ENCODE measurements around the gene PLRG1.

- TF ChIP-seq CTCF (conservative IDR thresholded peaks at IDR 0.05; ENCODE audit: low read length) (no peak), EZH2phosphoT487 (IDR thresholded peaks at IDR 0.05; ENCODE audit: borderline replicate concordance) (no peak)
These were observed 21.3 kb downstream of the PLRG1 start for GRCh38 chr4:154528869-154529268.
